ENCODE measurements around the gene SV2B.
"Not testable (repeated sequence)": the region's sequence is repeated elsewhere in the genome, so short reads cannot be mapped to it uniquely, and the experiment has no call there.

Gene SV2B

DNA sequence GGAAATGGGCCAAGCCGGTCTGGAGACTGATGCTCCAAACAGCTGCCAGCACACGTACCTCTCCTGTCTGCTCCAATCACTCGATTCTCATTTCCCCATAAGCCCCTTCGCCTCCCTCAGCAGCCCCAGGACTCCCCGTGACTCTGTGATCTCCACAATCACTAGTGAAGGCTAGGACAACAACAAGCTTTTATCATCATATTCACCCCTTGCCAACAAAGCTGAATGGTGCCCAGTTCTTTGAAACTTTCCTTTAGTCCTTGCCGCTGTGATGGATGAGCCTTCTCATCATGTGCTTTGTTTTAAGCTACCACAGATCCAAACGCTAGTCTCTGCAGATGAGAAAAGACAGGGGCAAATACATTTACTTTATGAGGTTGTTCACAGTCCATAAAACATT, 242.0 kb downstream of the SV2B start (continued):
- TF ChIP-seq ZNF23 (tag by site-specific recombination; IDR thresholded peaks at IDR 0.05; ENCODE audit: borderline replicate concordance) = no peak

DNA sequence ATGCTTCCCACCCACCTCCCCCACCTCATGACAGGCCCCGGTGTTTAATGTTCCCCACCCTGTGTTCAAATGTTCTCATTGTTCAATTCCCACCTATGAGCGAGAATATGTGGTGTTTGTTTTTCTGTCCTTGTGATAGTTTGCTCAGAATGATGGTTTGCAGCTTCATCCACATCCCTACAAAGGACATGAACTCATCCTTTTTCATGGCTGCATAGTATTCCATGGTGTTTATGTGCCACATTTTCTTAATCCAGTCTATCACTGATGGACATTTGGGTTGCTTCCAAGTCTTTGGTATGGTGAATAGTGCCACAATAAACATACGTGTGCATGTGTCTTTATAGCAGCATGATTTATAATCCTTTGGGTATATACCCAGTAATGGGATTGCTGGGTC, 244.9 kb downstream of the SV2B start:
- H3K4me1 ChIP-seq (ENCODE audit: control insufficient read depth, insufficient read depth, low read length); H3K36me3 ChIP-seq (ENCODE audit: control insufficient read depth in 2 of 2, insufficient read depth in 1 of 2, low read length in 2 of 2); H3K27ac ChIP-seq (ENCODE audit: extremely low read depth, low read depth, low read length); H3K4me3 ChIP-seq (ENCODE audit: low read depth, low read length); POLR2A ChIA-PET; CTCF ChIA-PET; H3K9me3 ChIP-seq (ENCODE audit: control insufficient read depth, insufficient read depth, low read depth, low read length): not testable (repeated sequence)
- TF ChIP-seq, protein P1, sequence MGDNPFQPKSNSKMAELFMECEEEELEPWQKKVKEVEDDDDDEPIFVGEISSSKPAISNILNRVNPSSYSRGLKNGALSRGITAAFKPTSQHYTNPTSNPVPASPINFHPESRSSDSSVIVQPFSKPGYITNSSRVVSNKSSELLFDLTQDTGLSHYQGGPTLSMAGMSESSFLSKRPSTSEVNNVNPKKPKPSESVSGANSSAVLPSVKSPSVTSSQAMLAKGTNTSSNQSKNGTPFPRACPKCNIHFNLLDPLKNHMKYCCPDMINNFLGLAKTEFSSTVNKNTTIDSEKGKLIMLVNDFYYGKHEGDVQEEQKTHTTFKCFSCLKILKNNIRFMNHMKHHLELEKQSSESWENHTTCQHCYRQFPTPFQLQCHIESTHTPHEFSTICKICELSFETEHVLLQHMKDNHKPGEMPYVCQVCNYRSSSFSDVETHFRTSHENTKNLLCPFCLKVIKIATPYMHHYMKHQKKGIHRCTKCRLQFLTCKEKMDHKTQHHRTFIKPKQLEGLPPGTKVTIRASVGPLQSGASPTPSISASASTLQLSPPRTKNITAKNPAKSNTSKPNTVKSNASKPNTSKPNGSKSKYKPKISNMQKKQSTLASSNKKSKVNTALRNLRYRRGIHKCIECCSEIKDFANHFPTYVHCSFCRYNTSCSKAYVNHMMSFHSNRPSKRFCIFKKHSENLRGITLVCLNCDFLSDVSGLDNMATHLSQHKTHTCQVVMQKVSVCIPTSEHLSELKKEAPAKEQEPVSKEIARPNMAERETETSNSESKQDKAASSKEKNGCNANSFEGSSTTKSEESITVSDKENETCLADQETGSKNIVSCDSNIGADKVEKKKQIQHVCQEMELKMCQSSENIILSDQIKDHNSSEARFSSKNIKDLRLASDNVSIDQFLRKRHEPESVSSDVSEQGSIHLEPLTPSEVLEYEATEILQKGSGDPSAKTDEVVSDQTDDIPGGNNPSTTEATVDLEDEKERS (tag by site-specific recombination; IDR thresholded peaks at IDR 0.05) = 0 out of 2 replicates have a peak, but pooled peaks have one; percentile 17
- TF ChIP-seq ZNF146 (tag by site-specific recombination; IDR thresholded peaks at IDR 0.05) = peak; percentile 89

DNA sequence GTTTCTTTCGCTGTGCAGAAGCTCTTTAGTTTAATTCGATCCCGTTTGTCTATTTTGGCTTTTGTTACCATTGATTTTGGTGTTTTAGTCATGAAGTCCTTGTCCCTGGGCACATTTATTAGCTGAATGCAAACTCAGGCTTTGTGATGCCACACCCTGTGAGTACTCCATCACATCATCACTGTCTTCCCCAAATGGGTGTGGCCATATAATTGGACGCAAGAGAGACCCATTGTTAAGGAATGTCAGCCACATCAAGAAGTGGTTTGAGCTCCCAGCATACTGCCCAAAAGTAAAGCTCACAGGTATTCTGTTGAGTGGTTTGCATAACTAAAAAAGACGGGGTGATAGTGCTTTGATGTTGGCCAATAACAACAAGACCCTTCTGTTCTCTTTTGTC, 245.7 kb downstream of the SV2B start:
- Histone ChIP-seq H3K36me3 (ENCODE audit: control insufficient read depth in 2 of 2, insufficient read depth in 1 of 2, low read length in 2 of 2) (no peaks in the 10 kb centered on the region), H3K4me1 (ENCODE audit: control insufficient read depth, insufficient read depth, low read length) (no peaks in the 10 kb centered on the region), H3K27ac (ENCODE audit: extremely low read depth, low read depth, low read length) (no peak overlapping the region), H3K4me3 (ENCODE audit: low read depth, low read length) (no peak overlapping the region), H3K9me3 (ENCODE audit: control insufficient read depth, insufficient read depth, low read depth, low read length) (no peaks in the 10 kb centered on the region)
- TF ChIP-seq, protein P2, sequence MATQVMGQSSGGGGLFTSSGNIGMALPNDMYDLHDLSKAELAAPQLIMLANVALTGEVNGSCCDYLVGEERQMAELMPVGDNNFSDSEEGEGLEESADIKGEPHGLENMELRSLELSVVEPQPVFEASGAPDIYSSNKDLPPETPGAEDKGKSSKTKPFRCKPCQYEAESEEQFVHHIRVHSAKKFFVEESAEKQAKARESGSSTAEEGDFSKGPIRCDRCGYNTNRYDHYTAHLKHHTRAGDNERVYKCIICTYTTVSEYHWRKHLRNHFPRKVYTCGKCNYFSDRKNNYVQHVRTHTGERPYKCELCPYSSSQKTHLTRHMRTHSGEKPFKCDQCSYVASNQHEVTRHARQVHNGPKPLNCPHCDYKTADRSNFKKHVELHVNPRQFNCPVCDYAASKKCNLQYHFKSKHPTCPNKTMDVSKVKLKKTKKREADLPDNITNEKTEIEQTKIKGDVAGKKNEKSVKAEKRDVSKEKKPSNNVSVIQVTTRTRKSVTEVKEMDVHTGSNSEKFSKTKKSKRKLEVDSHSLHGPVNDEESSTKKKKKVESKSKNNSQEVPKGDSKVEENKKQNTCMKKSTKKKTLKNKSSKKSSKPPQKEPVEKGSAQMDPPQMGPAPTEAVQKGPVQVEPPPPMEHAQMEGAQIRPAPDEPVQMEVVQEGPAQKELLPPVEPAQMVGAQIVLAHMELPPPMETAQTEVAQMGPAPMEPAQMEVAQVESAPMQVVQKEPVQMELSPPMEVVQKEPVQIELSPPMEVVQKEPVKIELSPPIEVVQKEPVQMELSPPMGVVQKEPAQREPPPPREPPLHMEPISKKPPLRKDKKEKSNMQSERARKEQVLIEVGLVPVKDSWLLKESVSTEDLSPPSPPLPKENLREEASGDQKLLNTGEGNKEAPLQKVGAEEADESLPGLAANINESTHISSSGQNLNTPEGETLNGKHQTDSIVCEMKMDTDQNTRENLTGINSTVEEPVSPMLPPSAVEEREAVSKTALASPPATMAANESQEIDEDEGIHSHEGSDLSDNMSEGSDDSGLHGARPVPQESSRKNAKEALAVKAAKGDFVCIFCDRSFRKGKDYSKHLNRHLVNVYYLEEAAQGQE (tag by site-specific recombination; IDR thresholded peaks at IDR 0.05) = no peak
- TF ChIP-seq ZNF155 (tag by site-specific recombination; IDR thresholded peaks at IDR 0.05) (no peak), ZNF146 (tag by site-specific recombination; IDR thresholded peaks at IDR 0.05) (no peak), ZNF791 (tag by site-specific recombination; IDR thresholded peaks at IDR 0.05) (no peak), TRIM28 (IDR thresholded peaks at IDR 0.05; ENCODE audit: borderline replicate concordance, low read length) (no peak), ZNF514 (tag by site-specific recombination; IDR thresholded peaks at IDR 0.05) (no peak), ZNF558 (tag by site-specific recombination; IDR thresholded peaks at IDR 0.05) (no peak), ZNF621 (tag by site-specific recombination; IDR thresholded peaks at IDR 0.05) (no peak), ZNF335 (tag by site-specific recombination; conservative IDR thresholded peaks at IDR 0.05) (no peak), ZNF404 (tag by site-specific recombination; IDR thresholded peaks at IDR 0.05) (no peak), ZNF529 (tag by site-specific recombination; IDR thresholded peaks at IDR 0.05; ENCODE audit: insufficient replicate concordance) (no peak), ZNF629 (tag by site-specific recombination; IDR thresholded peaks at IDR 0.05) (no peak), ZBTB21 (tag by site-specific recombination; IDR thresholded peaks at IDR 0.05) (no peak)
- TF ChIP-seq, protein P3, sequence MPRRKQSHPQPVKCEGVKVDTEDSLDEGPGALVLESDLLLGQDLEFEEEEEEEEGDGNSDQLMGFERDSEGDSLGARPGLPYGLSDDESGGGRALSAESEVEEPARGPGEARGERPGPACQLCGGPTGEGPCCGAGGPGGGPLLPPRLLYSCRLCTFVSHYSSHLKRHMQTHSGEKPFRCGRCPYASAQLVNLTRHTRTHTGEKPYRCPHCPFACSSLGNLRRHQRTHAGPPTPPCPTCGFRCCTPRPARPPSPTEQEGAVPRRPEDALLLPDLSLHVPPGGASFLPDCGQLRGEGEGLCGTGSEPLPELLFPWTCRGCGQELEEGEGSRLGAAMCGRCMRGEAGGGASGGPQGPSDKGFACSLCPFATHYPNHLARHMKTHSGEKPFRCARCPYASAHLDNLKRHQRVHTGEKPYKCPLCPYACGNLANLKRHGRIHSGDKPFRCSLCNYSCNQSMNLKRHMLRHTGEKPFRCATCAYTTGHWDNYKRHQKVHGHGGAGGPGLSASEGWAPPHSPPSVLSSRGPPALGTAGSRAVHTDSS (tag by site-specific recombination; IDR thresholded peaks at IDR 0.05) = no peak
- TF ChIP-seq, protein P4, sequence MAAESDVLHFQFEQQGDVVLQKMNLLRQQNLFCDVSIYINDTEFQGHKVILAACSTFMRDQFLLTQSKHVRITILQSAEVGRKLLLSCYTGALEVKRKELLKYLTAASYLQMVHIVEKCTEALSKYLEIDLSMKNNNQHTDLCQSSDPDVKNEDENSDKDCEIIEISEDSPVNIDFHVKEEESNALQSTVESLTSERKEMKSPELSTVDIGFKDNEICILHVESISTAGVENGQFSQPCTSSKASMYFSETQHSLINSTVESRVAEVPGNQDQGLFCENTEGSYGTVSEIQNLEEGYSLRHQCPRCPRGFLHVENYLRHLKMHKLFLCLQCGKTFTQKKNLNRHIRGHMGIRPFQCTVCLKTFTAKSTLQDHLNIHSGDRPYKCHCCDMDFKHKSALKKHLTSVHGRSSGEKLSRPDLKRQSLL (tag by site-specific recombination; IDR thresholded peaks at IDR 0.05) = no peak
- ChIA-PET CTCF (no interaction called here), POLR2A (no interaction called here)
